GM12891 (cell line): Measurements from ENCODE around the gene CARD11.

ENCODE experiments used
- DNase-seq: peaks from one replicate; pipeline ENCODE4 v3.0.0; 2011; ENCODE audit warnings: low spot score; ENCODE audit not compliant: insufficient read length
- FAIRE-seq: peaks from 2 replicates; lab custom pipeline; 2011; peaks lifted over from hg19 to GRCh38; lab: Jason Lieb, UNC
- PAX5 ChIP-seq: IDR thresholded peaks from 2 replicates; pipeline ENCODE4 v1.6.1; 2011; ENCODE audit warnings: low read length, moderate library complexity, mild to moderate bottlenecking; ENCODE audit not compliant: insufficient read depth, severe bottlenecking
- POLR2A ChIP-seq: IDR thresholded peaks from 2 replicates; pipeline ENCODE4 v1.6.1; 2011; ENCODE audit warnings: low read depth, low read length, control low read depth
- POLR2AphosphoS5 ChIP-seq: IDR thresholded peaks from 2 replicates; pipeline ENCODE4 v1.6.1; 2011; ENCODE audit warnings: low read depth, low read length, control low read depth
- POU2F2 ChIP-seq: IDR thresholded peaks from 2 replicates; pipeline ENCODE4 v1.6.1; 2011; ENCODE audit warnings: low read depth, mild to moderate bottlenecking, control low read depth, low read length, moderate library complexity
- SPI1 ChIP-seq: IDR thresholded peaks from 2 replicates; pipeline ENCODE4 v1.6.1; 2011; ENCODE audit warnings: low read depth, low read length, control low read depth
- TAF1 ChIP-seq: IDR thresholded peaks from 2 replicates; pipeline ENCODE4 v1.6.1; 2011; ENCODE audit warnings: low read depth, low read length, control low read depth

CARD11 gene

DNA sequence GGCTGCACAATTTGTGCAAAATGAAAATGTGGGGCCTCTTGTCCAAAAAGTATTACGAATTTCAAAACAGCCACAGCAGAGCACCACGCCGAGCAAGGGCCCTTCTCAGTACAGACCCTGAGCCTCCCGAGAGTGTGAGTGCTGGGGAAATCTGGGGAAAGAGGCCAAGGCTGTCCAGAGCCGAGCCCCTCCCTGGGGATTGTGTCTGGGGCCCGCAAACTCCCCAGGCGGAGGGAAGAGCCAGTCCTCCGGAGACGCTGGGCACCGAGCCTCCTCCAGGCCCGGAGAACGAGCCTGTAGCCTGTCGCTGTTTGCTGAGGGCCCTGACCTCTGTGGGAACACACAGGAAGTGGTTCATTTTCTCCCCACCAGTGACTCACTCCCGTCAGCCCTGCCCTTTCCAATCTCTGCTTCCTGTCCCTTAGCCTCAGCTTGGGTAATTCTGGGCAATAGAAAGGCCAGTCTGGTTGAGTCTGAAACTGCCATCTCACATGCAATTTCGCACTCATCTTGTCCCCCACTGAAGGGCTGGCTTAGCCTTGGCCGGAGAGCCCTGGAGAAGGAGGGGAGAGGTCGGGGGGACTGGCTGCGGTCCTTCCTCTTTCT, 180.1 kb downstream of the CARD11 start:
- TF ChIP-seq PAX5 (peak; percentile 34), TAF1 (peak; percentile 88), POLR2A (peak; percentile 95), SPI1 (peak; percentile 67), POLR2AphosphoS5 (peak; percentile 81; the same call in 1 of the 2 replicates), POU2F2 (peak; percentile 84)
- FAIRE-seq (peak; percentile 96), DNase-seq (peak; percentile 66)

DNA sequence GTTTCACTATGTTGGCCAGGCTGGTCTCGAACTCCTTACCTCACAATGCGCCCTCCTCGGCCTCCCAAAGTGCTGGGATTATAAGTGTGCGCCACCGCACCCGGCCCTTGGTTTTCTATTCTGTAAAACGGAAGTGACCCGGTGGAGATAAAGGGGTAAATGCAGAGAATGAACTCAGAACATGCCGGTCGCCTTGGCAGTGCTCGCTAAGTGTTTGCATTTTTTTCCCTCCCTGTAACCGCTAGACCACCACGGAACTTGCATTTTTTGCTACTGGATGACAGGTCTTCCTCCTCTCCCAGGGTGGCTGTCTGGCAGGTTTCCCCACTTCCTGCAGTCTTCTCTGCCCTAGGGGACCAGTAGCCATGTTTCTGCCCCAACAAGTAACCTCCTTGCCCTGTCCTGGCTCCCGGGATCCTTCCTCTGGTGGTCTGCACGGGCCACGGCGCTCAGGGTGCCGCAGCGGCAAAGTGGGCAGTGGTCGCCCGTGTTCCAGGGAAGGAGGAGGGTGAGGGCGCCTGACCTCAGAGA, 180.8 kb downstream of the CARD11 start:
- TF ChIP-seq POLR2A (no peak), SPI1 (no peak), POU2F2 (no peak), PAX5 (no peak), POLR2AphosphoS5 (no peak), TAF1 (no peak)
- DNase-seq = no peak
- no peak for FAIRE-seq

DNA sequence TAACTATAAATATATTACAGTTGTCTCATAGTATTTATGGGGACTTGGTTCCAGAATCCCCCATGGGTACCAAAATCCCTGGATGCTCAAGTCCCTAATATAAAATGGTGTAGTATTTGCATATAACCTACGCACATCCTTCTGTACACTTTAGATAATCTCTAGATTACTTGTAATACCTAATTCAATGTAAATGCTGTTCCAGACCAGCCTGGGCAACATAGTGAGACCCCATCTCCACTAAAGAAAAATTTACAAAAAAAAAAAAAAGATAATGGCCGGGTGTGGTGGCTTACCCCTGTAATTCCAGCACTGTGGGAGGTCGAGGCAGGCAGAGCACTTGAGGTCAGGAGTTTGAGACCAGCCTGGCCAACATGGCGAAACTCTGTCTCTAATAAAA, 182.2 kb downstream of the CARD11 start:
- no peak for TF ChIP-seq SPI1
- no peak for TF ChIP-seq POLR2A
- TF ChIP-seq POLR2AphosphoS5 = no peak
- TF ChIP-seq PAX5 = no peak
- no peak for TF ChIP-seq POU2F2
- TF ChIP-seq TAF1 = no peak
- no peak for DNase-seq
- no peak for FAIRE-seq

DNA sequence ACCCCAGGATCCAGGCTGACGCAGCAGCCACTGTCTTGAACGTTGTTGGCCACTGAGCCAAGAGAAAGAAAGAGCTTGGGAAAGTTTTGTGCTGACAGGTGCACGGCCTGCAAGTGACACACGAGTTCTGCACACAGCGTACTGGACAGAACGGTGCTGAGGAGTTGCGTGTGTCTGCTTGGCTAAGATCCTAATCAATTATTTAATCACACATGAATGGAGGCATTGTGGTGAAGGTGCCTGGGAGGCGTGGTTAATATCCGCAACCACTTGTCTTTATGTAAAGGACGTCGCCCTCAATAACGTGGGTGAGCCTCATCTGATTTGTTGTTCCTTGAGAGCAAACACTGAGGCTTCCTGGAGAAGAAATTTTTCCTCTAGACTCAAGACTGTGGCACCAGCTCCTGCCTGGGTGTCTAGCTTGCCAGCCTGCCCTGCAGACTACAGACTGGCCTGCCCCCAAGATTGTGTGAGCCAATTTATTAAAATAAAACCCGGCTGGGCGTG, 183.0 kb downstream of the CARD11 start:
- DNase-seq (no peak), FAIRE-seq (no peak)
- TF ChIP-seq POLR2A (no peak), POU2F2 (no peak), POLR2AphosphoS5 (no peak)

DNA sequence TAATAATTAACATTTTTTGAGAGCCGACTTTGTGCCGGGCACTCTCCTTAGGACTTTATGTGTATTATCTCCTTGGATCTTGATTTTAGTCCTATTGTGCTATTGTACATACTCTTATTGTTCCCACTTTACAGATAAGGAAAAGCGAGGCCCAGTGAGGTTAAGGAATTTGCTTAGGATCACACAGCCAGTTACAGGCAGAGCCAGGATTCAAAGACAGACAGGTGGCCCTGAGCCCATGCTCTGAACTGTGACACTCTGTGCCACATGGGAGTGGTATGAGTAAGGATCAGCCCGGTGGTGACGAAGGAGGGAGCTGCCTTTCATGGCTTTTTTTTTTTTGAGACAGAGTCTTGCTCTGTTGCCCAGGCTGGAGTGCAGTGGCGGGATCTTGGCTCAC, 183.7 kb downstream of the CARD11 start:
- TF ChIP-seq POLR2AphosphoS5 (no peak), SPI1 (no peak), PAX5 (no peak), TAF1 (no peak), POLR2A (no peak), POU2F2 (no peak)
- no peak for FAIRE-seq
- no peak for DNase-seq

DNA sequence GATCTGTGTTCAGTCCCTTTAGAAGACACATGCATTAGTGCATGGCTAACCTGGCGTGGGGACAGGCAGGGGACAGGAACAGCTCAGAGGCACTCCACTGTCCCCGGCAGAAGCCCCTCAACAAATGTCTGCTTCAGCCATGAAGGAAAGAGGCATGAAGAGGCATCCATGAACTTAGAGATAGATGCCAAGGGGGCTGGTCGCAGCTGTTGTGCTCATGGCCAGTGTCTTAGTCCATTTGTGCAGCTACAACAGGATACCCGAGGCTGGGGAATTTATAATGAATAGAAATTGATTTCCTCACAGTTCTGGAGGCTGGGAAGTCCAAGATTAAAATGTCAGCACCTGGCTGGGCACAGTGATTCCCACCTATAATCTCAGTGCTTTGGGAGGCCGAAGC, 185.0 kb downstream of the CARD11 start:
- TF ChIP-seq SPI1 = no peak
- no peak for TF ChIP-seq POU2F2
- no peak for TF ChIP-seq TAF1
- TF ChIP-seq POLR2A = no peak
- TF ChIP-seq POLR2AphosphoS5 = no peak
- TF ChIP-seq PAX5 = no peak
- DNase-seq (no peak), FAIRE-seq (no peak)

DNA sequence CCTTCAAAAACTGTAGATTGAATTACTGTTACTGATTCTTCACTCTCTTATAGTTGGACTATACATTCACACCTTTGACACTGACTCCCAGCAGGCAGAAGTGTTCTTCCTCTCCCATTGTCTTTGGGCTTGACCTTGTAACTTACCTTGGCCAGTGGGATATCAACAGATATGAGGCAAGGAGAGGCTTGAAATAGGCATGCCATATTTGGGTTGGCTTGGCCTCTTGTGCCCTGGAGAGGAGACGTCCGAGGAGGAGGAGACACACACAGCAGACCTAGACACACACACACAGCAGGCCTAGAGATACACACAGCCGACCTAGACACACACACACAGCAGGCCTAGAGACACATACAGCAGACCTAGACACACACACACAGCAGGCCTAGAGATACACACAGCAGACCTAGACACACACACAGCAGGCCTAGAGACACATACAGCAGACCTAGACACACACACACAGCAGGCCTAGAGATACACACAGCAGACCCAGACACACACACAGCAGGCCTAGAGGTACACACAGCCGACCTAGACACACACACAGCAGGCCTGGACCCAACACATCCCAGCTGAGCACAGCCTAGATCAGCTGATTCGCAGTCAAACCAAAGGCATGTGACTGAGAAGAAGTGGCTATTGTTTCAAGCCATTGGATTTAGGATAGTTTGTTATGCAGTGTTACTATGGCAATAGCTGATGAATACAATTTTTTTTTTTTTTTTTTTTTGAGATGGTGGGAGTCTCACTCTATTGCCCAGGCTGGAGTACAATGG, 187.1 kb downstream of the CARD11 start:
- FAIRE-seq (peak; percentile 59), DNase-seq (no peak)
- TF ChIP-seq PAX5 (no peak), SPI1 (no peak), POLR2AphosphoS5 (no peak), TAF1 (no peak), POU2F2 (no peak), POLR2A (no peak)
